ENCODE results near the gene SHB.

DNA sequence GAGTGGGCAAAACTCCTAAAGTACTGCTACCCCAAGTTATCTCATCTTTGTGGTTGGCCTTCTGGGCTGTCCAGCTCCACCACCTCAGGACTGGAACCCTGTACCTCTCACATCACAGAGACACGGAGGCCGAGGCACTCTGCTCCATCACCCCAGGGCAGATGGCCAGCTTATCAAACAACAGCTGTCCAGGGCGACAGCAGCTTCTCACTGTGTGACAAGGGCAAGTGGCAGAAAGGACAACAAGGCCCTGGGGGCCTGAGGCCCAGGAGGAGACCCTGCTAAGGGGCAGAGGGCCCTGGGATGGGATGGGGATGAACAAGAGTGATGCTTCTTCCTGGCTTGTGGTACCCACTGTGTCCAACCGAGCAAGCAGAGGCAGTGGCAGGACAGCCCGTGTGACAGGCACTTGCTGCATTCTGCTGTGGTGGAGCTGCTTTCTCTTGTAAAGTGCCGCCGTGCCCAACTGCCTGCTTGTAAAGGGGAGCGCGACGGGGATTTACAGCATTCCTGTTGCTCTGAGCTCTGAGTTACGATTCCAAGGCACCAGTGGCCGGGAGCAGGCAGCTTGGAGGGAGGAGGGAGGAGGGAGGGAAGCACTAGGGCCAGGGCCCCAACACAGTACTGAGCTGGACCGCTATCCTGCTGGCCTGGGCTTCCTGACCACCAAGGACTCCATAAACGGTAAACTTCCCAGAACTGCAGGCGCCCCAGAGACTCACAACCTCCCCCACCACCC is 71.2 kb downstream of the SHB start:
- no peak for TF ChIP-seq CTCF (conservative IDR thresholded peaks at IDR 0.05 in 1 of 2, IDR thresholded peaks at IDR 0.05 in 1 of 2; ENCODE audit: low read depth in 1 of 2, low read length in 2 of 2)
- no peak for TF ChIP-seq EZH2 (IDR thresholded peaks at IDR 0.05; ENCODE audit: low read length, missing control alignments)
